GM19397 (cell line): Measurements from ENCODE around the gene MXD4.

Source experiments
- ATAC-seq: cut with Tn5 transposase; IDR thresholded peaks from one replicate; pipeline ENCODE4 v1.9.1; 2021; ENCODE audit warnings: mild to moderate bottlenecking, moderate library complexity; ENCODE audit not compliant: unreplicated experiment

The MXD4 gene, protein sequence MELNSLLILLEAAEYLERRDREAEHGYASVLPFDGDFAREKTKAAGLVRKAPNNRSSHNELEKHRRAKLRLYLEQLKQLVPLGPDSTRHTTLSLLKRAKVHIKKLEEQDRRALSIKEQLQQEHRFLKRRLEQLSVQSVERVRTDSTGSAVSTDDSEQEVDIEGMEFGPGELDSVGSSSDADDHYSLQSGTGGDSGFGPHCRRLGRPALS

DNA sequence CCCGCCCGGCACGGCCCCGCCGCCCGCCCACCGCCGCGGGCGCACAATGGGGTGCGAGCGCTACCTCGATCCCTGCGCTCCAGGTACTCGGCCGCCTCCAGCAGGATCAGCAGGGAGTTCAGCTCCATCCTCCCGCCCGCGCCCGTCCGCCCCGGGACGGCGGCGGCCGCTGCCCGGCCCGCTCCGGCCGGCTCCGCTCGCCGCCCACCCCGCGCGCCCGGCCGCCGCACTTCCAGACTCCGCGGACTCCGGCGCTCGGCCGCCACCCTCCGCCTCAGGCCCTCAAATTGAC, at the start of gene MXD4:
TSS of gene MXD4 (minus strand) at position 257 of the 292 bp plus-strand sequence. CDS start at position 128, 129 bp downstream.
- ATAC-seq = peak; percentile 3

DNA sequence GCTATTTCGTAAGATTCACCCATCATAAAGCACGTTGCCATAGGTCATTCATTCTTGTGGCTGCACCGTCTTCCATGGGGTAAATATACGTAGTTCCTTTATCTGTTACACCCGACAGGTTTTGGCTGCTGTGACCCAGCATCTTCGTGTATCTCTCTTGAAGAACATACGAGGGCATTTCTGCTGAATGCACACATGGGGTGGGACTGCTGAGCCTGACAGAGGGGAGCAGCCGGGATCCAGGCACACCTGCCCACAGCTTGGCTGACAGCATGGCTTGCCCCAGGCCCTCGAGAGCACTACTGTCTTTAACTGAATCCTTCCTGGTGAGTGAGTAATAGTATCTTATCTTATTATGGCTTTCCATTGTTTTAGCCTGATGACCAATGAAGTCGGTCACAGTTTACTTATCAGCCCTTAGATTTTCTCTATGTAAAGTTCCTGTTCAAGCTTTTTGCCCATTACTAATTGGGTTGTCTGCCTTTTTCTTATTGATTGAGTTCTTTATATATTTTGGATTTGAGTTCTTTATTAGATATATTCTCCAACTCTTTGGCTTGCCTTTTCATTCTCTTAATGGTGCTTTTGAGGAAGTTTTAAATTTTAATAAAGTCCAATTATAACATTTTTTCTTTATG, 45.0 kb upstream of the MXD4 start:
- ATAC-seq = no peak

DNA sequence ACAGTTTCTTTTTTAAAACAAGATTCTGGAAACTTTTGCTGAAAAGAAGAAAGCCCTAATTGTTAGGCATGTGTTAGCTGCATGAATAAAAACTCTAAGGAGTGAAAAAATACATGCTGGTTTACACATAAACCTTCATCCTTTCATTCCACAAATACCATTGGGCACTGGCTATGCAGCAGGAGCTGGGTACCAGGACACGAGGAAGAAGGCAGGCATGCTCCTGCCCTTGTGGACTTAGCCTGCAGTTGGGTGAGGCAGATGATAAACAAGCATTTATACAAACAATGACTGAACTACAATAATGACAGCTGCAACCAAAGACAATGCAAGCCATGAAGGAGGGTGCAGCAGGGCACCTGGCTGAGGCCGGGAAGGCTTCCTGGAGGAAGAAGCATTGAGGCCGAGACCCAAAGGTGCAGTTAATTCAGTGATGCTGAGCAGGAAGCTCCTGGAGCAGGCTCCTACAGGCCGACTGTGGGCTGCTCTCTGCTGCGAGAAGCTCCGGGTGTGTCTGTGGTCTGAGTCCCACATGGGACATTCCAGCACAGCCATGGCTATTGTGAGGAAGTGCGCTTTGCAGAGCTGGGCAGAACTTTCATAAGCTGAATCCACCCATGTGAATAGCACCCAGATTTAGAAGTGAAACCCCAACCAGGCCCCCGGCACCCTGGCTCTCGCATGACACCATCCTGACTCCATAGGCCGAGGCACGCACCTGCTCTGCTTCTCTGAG, 44.0 kb upstream of the MXD4 start:
- no peak for ATAC-seq

DNA sequence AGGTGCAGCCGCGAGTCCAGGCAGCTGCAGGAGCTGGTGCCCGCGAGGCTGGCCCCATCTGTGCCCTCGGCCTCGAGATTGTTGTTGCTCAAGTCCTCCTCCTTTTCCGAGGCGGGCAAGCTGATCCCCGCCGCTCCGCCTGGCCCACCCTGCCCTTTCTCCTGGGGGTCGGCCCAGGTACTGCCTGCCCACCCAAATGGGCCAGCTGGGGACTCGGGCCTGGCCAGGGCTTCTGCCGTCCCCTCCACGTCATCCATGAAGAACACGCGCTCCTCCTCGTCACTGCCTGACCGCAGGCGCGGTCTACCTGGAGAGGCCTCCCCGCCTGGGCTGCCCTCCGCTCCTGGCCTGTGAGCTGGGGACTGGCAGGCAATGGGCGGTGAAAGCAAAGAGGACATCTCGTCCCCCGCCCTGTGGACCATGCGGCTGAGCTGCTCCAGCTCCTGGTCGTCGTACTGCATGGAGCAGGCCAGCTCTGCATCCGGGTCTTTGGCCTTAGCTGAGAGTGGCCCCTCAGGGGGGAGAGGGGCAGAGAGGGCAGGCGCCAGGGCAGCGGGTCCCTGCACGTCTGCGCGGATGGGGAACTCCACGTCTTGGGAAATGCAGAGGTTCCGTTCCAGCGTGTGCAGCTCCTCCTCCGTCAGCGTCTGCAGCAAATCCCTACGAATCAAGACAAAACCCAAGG, 43.1 kb upstream of the MXD4 start:
- ATAC-seq = no peak

DNA sequence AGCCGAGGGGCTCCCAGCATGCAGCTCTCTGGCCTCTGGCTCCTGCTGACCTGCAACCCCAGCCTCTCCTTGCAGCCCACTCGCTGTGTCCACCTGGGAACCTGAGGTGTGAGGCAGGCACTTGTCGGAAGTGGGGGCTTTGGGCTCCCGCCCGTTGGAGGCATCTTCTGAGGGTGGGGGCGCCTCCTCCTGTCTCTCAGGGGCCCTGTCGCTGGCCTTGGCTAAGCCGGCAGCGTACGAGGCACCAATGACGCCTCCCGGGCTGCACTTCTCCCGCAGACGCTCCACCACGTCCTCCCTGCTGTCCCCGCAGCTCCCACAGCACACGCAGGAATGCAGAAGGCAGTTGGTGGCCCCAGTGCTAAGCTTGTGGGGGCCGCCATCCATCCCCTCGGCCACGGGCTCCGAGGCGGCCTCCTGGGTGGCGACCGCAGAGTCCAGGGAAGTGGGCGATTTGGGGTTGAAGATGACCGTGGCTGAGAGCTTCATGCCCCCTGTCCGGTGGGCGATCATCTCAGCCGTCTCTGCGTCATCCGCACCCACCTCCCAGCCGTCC, 42.5 kb upstream of the MXD4 start:
- no peak for ATAC-seq

DNA sequence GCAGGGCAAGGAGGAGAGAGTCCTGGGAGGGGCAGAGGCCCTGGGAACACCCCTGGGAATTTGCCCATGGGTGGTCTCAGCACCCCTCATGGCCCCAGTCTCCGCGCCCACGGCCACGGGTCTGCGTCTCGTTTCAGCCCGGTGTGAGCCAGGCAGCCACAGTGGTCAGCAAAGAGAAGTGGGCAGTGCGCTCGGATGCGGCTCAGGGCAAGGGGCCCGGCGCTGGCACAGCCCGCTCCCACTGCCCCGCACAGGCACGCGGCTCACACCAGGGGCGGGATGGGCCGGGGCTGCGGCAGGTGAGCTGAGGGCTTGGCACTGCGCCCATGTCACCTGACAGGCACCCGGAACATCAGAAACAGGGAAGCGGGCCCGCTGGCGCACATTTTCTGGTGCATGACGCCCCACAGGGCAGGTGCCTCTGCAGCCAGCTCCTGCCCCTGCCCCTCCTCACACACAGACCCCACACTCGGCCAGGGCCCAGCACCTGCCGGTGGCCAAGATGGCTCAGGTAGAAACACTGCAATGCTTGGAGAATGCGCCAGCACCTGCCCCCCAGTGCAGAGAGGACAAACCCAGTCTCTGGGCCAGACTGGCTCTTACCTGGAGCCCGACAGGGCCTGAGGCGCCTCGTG, 41.9 kb upstream of the MXD4 start:
- no peak for ATAC-seq

DNA sequence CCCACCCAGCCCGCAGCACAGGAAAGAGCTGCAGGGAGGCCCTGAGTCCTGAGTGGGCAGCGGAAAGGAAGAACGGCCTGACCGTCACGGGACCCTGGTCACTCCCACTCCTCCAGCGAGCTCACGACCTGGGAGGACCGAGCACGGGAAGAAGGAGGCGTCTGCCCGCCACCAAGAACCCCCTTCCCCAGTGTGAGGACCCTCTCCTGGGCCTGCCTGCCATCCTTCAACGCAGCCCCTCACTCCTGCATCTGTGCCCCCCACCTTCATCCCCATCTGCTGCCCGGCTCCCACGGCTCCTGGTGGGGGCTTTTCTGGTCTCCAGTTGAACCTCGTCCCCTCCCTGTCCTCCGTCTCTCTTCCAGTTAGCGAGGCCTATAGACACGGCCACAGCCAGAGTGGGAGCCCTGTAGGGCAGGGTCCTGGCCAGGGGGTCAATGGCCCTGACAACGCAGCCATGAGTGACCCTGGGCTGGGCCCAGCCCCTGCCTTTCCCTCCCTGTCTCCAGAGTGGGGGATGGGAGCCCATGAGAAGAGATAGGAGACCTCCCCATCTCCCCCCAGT, 41.3 kb upstream of the MXD4 start:
- ATAC-seq = no peak

DNA sequence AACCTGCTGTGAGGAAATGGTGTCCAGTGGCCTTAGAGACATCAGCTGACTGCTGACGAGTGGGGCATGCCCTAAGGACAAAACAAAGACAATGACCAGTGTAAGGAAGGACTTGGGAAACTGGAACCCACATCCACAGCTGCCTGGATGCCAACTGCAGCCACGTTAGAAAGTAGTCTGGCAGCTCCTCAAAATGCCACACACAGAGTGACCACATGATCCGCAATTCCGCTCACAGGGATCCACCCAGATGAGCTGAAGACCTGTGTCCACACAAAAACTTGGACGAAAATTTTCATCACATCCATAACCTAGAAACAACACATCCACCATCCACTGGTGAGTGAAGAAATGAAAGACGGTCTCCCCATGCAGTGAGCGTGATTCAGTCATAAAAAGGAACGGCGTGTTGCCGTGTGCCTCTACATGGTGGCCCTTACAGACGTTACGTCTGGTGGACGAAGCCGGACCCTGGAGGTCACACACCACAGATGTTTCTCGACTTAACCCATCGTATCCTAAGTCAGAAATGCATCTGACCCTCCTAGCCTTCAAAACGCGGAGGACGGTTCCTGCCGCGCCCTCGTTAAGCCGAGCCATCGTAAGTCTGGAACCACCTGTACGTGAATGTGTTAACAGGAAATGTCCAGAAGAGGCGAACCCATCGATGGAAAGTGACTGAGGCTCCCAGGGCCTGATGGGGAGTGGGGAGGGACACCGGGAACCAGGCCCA, 40.6 kb upstream of the MXD4 start:
- ATAC-seq = no peak

DNA sequence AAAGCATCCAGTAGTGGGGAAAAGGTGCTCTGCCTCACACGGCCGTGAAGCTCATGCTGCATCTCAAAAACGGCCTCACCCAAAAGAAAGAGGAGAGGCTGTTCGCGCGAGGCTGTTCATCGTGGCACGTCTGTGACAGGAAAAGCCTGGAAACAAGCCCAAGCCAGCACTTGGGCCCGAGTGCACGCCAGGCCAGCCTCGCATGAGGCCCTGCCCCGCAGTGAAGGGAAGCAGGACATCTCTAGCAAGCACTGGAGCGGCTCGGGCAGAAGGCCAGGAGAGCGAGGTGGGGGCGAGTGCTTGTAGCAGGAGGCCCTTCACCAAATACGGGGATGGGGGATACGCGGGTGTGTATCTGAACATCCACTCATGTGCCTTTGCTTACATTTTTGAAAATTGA, 39.9 kb upstream of the MXD4 start:
- no peak for ATAC-seq

DNA sequence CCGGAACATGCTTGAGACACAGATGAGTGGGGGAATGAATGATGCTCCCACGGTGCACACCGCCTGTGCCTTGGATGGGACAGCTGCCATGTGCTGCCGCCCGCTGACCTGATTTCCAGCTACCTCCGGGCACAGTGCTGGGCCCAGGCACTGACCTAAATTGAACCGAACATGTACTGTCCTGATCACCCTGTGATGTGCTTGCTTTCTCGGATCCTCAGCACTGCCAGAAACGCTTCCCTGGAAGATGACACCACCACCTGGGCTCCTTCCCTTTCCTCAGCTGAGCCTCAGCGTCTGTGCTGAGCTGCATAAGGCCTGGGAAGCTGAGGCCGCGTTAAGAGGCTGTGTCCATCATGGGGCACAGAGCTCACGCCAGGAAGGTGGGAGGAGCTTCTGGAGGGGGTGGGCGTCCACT, 39.3 kb upstream of the MXD4 start:
- ATAC-seq = no peak

DNA sequence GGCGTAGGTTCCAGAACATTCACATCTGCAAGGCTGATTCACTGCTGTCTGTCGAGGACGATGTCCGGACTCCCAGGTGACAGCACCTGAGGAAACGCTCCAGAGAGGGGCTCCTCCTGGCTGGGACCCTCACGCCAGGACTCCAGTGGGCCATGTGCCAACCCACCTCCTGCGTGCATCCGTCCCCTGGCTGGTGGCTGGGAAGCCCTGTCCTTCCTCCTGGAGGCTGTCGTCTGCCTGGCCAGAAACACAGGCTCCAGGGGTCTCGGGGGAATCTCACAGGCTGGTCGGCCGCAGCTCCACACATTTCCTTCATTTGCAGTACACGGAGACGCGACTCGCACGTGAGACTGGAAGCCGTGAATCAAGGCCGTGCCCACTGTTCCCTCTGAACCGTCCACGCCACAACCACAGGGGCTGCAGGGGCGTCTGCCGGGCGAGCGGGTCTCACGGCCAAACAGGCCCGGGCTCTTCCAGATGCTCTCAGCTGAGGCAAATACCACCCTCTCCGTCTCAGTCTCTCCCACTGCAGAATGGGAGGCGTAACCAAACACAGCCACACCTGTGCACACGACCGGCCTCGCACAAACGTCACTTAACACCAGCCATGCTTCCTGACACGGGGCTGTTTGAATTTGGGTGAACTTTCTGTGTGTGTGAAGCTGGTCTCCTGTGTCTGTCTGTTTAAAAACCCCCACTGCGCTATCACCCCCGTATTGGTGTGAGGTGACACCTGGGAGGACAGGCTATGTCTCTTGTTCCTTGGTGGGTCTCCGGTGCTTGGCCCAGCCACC, 38.7 kb upstream of the MXD4 start:
- no peak for ATAC-seq

DNA sequence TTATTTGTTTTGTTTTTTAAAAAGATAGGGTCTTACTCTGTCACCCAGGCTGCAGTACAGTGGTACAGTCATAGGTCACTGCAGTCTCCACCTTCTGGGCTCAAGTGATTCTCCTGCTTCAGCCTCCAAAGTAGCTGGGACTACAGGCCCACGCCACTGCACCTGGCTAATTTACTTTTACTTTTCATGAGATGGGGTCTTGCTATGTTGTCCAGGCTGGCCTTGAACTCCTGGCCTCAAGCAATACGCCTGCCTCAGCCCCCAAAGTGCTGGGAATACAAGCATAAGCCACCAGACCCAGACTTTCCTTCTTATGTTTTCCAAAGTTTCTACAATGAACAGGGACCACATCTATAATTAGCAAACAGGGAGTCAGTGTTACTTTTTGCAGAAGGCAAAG, 37.9 kb upstream of the MXD4 start:
- no peak for ATAC-seq

DNA sequence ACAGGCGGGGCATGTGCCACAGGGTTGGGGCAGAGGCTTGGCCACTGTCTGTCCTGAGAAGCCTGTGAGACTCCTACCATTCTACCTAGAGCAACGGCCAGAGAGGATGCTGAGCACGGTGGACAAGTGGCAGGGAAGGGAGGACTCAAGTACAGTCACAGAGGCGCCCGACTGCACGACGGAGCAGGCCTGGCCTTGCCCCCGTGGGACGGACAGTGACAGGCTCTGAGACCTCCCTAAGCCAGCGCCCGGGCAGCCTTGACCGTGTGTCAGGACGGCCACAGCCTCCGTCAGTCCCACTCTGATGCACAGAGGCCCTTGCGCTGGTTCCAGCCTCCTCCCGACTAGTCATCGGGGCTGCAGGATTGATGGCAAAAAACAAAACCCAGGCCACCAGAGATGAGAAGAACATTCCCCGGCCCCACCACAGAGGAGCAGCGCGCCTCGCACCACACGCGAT, 36.7 kb upstream of the MXD4 start:
- no peak for ATAC-seq

DNA sequence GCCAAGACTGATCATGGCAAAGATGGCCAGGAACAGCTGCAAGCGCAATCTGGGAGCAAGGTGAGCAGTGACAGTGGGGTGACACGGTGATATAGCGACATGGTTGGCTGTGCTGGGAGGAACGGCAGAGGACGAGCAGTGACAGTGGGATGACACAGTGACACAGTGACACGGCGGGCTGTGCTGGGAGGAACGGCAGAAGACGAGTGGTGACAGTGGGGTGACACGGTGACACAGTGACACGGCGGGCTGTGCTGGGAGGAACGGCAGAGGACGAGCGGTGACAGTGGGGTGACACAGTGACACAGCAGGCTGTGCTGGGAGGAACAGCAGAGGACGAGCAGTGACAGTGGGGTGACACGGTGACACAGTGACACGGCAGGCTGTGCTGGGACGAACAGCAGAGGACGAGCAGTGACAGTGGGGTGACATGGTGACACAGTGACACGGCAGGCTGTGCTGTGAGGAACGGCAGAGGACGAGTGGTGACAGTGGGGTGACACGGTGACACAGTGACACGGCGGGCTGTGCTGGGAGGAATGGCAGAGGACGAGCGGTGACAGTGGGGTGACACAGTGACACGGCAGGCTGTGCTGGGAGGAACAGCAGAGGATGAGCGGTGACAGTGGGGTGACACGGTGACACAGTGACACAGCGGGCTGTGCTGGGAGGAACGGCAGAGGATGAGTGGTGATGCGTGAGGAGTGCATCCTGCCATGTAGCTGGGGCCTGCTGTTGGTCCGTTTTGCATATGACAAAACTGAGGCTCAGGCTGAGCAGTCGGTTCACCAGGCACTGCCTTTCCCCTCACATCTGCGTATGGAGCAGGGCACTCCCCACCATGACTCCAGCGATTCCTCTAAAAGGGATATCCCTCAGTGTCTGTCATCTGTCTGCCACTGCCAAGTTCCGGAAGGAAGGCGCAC, 36.0 kb upstream of the MXD4 start:
- ATAC-seq = no peak

DNA sequence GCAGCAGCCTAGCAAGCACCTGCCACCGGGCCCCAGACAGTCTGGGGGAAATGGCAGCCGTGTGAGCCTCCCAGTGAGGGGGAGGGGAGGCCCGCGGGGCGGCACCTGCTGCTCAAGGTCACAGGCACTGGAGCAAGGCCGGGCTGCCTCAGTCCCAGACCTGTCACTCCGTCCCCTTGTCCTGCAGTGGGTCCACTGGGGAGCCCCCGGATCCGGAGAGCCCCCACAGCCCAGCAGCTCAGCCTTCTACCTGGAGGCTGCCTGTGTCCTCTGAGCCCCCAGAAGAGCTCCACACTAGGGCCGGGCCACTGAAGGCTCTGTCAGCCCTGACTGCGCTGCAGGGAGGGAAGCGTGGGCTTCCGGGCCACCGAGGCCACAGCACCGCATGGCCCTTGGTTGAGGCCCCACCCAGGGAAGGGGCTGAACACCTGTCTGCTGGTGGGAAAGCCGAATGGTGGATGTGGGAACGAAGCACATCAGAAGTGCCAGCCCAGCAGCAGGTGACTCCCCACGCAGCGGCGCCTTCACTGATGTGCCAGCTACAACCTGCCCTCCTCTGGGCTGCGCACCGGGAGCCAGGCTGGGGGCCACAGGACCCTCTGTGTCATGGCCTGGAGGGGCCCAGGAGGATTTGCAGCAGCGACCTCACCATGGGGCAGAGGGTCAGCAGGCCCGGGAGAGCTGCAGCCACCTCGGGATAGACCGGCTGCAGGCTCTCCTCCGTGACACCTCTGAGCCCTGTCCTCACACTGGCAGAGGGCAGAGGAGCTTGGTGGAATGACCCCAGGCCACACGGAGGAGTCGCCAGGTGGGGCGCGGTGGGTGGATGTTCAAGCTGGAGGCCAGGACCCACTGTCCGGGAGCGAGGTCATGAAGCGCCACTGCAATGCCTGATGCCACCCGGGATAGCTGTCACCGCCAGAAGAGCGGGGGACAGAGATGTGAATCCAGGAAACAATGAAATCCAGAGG, 35.0 kb upstream of the MXD4 start:
- ATAC-seq = no peak

DNA sequence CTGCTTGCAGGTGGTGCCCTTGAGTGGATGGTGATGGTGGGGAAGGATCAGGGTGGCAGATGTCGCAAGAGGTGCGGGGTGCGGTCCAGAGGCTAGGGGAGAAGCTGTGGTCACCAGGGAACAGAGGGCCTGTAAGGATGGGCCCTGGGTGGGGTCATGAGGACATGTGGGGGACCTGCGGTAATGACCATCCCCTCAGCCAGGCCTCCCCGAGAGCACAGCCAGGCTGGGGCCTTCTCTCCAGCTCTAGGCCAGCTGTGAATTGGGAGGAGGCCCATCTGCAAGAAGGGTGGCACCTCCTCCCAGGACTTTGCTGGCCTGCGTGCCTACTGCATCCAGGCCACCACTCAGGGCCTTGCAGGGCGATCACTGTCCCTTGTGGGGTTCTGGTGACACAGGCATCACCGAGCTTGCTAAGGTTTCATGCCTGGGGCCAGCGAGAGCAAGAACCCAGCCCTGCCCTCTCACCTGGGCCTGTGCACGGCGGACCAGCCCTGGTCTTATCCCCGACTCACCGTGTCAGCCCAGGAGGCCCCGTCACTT, 34.1 kb upstream of the MXD4 start:
- no peak for ATAC-seq

DNA sequence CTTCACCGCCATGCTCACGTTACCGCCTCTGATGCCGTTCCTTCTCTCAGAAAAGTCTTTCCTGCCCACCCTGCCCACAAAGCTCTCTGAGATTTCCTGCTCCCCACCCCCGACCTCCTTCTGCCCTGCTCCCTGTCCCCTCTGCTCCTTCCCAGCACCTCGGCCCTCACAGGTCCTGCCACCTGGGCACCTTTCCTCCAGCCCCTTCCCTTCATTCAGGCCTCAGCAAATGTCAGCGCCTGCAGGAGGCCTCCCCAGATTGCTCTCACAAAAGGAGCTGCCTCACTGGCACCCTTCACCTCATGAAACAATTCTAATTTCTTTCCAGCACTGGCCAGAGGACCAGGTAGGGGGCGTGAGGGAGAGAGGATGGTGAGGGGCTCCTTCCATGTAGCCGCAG, 33.6 kb upstream of the MXD4 start:
- no peak for ATAC-seq
